H9 (cell line): ENCODE data around the gene MCAT. TPM values are rescaled to one million over a fixed set of nuclear protein-coding genes. Genes with fewer than 3 reads are reported as not detected.

ENCODE experiments used
- DNase-seq: peaks from one replicate; pipeline ENCODE4 v3.0.0-alpha.2; 2017
- H2AFZ ChIP-seq: one replicate; pipeline ENCODE4 v1.6.1; 2013; ENCODE audit warnings: mild to moderate bottlenecking, low read length, control low read depth, moderate library complexity
- H2AK5ac ChIP-seq: 2 replicates; pipeline ENCODE4 v1.6.1; 2013; ENCODE audit warnings: low read length, control low read depth, mixed read lengths; ENCODE audit not compliant: insufficient read length
- H2BK120ac ChIP-seq: one replicate; pipeline ENCODE4 v1.6.1; 2013; ENCODE audit warnings: low read depth, mild to moderate bottlenecking, low read length, control low read depth, inconsistent platforms; ENCODE audit not compliant: poor library complexity, severe bottlenecking
- H2BK12ac ChIP-seq: 2 replicates; pipeline ENCODE4 v1.6.1; 2013; ENCODE audit warnings: low read length, control low read depth, mixed read lengths, low read depth; ENCODE audit not compliant: insufficient read length
- H2BK15ac ChIP-seq: 2 replicates; pipeline ENCODE4 v1.6.1; 2013; ENCODE audit warnings: low read depth, low read length, control low read depth
- H2BK20ac ChIP-seq: one replicate; pipeline ENCODE4 v1.6.1; 2013; ENCODE audit warnings: low read depth, mild to moderate bottlenecking, low read length, control low read depth, inconsistent platforms; ENCODE audit not compliant: poor library complexity, severe bottlenecking
- H2BK5ac ChIP-seq: 2 replicates; pipeline ENCODE4 v1.6.1; 2013; ENCODE audit warnings: low read length, control low read depth, mixed read lengths; ENCODE audit not compliant: insufficient read length
- H3K14ac ChIP-seq: 2 replicates; pipeline ENCODE4 v1.6.1; 2013; ENCODE audit warnings: low read length, control low read depth; ENCODE audit not compliant: insufficient read depth
- H3K18ac ChIP-seq: 2 replicates; pipeline ENCODE4 v1.6.1; 2013; ENCODE audit warnings: low read depth, mild to moderate bottlenecking, mixed read lengths, low read length, control low read depth; ENCODE audit not compliant: insufficient read length
- H3K23ac ChIP-seq: 2 replicates; pipeline ENCODE4 v1.6.1; 2013; ENCODE audit warnings: low read length, control low read depth, mixed read lengths, low read depth; ENCODE audit not compliant: insufficient read length
- H3K23me2 ChIP-seq: 2 replicates; pipeline ENCODE4 v1.6.1; 2013; ENCODE audit warnings: low read depth, mild to moderate bottlenecking, mixed read lengths, low read length, control low read depth; ENCODE audit not compliant: insufficient read length, poor library complexity, severe bottlenecking
- H3K27ac ChIP-seq: 2 replicates; pipeline ENCODE4 v1.5.1; 2013; ENCODE audit warnings: low read length, control low read depth, mixed read lengths, low read depth; ENCODE audit not compliant: insufficient read length
- H3K27me3 ChIP-seq: 2 replicates; pipeline ENCODE4 v1.6.1; 2013; ENCODE audit warnings: low read length, control low read depth, inconsistent platforms; ENCODE audit not compliant: insufficient read depth
- H3K4ac ChIP-seq: 2 replicates; pipeline ENCODE4 v1.6.1; 2013; ENCODE audit warnings: low read depth, mild to moderate bottlenecking, control low read depth, inconsistent platforms, low read length, moderate library complexity
- H3K4me1 ChIP-seq: 2 replicates; pipeline ENCODE4 v1.6.1; 2013; ENCODE audit warnings: low read length, control low read depth, inconsistent platforms; ENCODE audit not compliant: insufficient read depth
- H3K4me2 ChIP-seq: 2 replicates; pipeline ENCODE4 v1.6.1; 2013; ENCODE audit warnings: low read length, control low read depth, mixed read lengths; ENCODE audit not compliant: insufficient read length, insufficient read depth
- H3K56ac ChIP-seq: 2 replicates; pipeline ENCODE4 v1.6.1; 2013; ENCODE audit warnings: low read depth, mild to moderate bottlenecking, mixed read lengths, low read length, control low read depth; ENCODE audit not compliant: insufficient read length
- H3K79me1 ChIP-seq: 2 replicates; pipeline ENCODE4 v1.6.1; 2013; ENCODE audit warnings: low read depth, mild to moderate bottlenecking, moderate library complexity, low read length, control low read depth, inconsistent platforms; ENCODE audit not compliant: insufficient read depth, poor library complexity, severe bottlenecking
- H3K79me2 ChIP-seq: 2 replicates; pipeline ENCODE4 v1.6.1; 2013; ENCODE audit warnings: low read length, control low read depth, inconsistent platforms; ENCODE audit not compliant: insufficient read depth
- H3K9ac ChIP-seq: 2 replicates; pipeline ENCODE4 v1.6.1; 2013; ENCODE audit warnings: low read length, control low read depth, mixed read lengths; ENCODE audit not compliant: insufficient read length; ENCODE audit errors: extremely low read depth
- H3K9me3 ChIP-seq: one replicate; pipeline ENCODE4 v1.6.1; 2013; ENCODE audit warnings: low read depth, low read length, inconsistent platforms; ENCODE audit not compliant: control insufficient read depth
- H3T11ph ChIP-seq: one replicate; pipeline ENCODE4 v1.6.1; 2013; ENCODE audit warnings: mild to moderate bottlenecking, low read length, control low read depth, inconsistent platforms
- H4K20me1 ChIP-seq: one replicate; pipeline ENCODE4 v1.6.1; 2013; ENCODE audit not compliant: control insufficient read depth, insufficient read length, insufficient read depth
- H4K5ac ChIP-seq: 2 replicates; pipeline ENCODE4 v1.6.1; 2013; ENCODE audit warnings: low read depth, mild to moderate bottlenecking, mixed read lengths, low read length, control low read depth; ENCODE audit not compliant: insufficient read length
- H4K8ac ChIP-seq: replicated peaks from 2 replicates; pipeline ENCODE4 v1.6.1; 2013; ENCODE audit warnings: low read length, control low read depth, mixed read lengths, low read depth; ENCODE audit not compliant: insufficient read length
- H4K91ac ChIP-seq: 2 replicates; pipeline ENCODE4 v1.6.1; 2013; ENCODE audit warnings: low read depth, mild to moderate bottlenecking, moderate library complexity, mixed read lengths, low read length, control low read depth; ENCODE audit not compliant: insufficient read length
- H3K27ac Mint-ChIP-seq, 3 experiments: 2 replicates in 2 of 3; 3 replicates in 1 of 3; pipeline ENCODE4 v1.8.0; 2020 to 2021; ENCODE audit warnings: mixed read lengths in 3 of 3, mild to moderate bottlenecking in 1 of 3, moderate library complexity in 1 of 3
- H3K27me3 Mint-ChIP-seq: 2 replicates; pipeline ENCODE4 v1.8.0; 2021; ENCODE audit warnings: low read depth, mild to moderate bottlenecking, moderate library complexity, mixed read lengths
- H3K36me3 Mint-ChIP-seq, 3 experiments: 2 replicates in 2 of 3; 3 replicates in 1 of 3; pipeline ENCODE4 v1.8.0; 2020 to 2021; ENCODE audit warnings: low read depth in 3 of 3, mixed read lengths in 3 of 3; ENCODE audit not compliant: insufficient read depth in 1 of 3
- H3K4me1 Mint-ChIP-seq, 2 experiments: 2 replicates each; pipeline ENCODE4 v1.8.0; 2020; ENCODE audit warnings: mixed read lengths in 2 of 2
- H3K4me3 Mint-ChIP-seq, 2 experiments: 2 replicates in 1 of 2; 3 replicates in 1 of 2; pipeline ENCODE4 v1.8.0; 2020 to 2021; ENCODE audit warnings: mild to moderate bottlenecking in 2 of 2, mixed read lengths in 2 of 2, moderate library complexity in 1 of 2
- H3K9me3 Mint-ChIP-seq, 2 experiments: 2 replicates in 1 of 2; 3 replicates in 1 of 2; pipeline ENCODE4 v1.8.0; 2020; ENCODE audit warnings: mild to moderate bottlenecking in 2 of 2, mixed read lengths in 2 of 2, moderate library complexity in 1 of 2
- WGBS: extraction: QIAGEN DNeasy Blood & Tissue Kit; methylation state at CpG from one replicate; pipeline ENCODE4 v1.1.7; 2013; ENCODE audit warnings: missing lambda C conversion rate, low lambda C conversion rate, mixed read lengths; ENCODE audit not compliant: insufficient read length; ENCODE audit errors: extremely low coverage; 5-methylcytosine and 5-hydroxymethylcytosine counted together
- total RNA-seq: library from RNA; stranded (reverse); gene quantifications from 2 replicates; pipeline ENCODE4 v1.2.1, GENCODE V29; 2021
- TF ChIP-seq, protein P1 (sequence below): fragments of 200-600 bp; sonication (generic); conservative IDR thresholded peaks from 3 replicates; pipeline ENCODE4 v1.8.0; 2021; ENCODE audit warnings: antibody characterized with exemption, mild to moderate bottlenecking

The MCAT gene
- total RNA-seq, 1 experiment from 2014 or later, result 20.3 TPM

DNA sequence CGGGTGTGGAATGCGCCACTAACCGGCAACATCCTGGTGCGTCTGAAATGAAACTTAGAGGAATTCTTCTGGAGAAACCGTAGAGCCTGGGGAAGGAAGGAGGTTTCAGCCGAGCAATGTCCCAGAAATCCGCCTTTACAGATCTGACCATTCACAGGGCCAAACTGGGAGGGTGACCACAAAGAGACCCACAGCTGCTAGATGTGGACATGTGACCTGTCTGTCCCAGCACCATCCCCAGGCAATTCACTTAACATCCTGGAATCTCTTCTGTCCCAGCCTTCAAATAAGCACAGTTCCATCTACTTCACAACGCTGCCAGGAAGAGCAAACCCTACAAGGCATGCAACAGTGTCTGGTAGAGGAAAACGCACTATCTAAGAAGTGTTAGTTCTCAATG lies 9.8 kb downstream of the MCAT start:
- no peak overlapping the region for H3K9ac ChIP-seq
- H3K4me1 ChIP-seq, result no peaks in the 10 kb centered on the region
- H3K79me1 ChIP-seq, result no peaks in the 10 kb centered on the region
- H2BK20ac ChIP-seq, result no peak overlapping the region
- no peak overlapping the region for H3K27ac ChIP-seq
- H4K8ac ChIP-seq, result no peak overlapping the region
- no peak for DNase-seq
- no peak overlapping the region for H3K56ac ChIP-seq
- H4K91ac ChIP-seq, result no peak overlapping the region
- H3K14ac ChIP-seq, result no peak overlapping the region
- no peak overlapping the region for H3K4me2 ChIP-seq
- H2BK120ac ChIP-seq, result no peak overlapping the region
- no peaks in the 10 kb centered on the region for H4K20me1 ChIP-seq
- no peak overlapping the region for H2BK12ac ChIP-seq
- no peak overlapping the region for H3K18ac ChIP-seq
- no peak overlapping the region for H2AK5ac ChIP-seq
- Mint-ChIP-seq H3K27me3 (no peaks in the 10 kb centered on the region), H3K36me3 (peaks cover 15 to 61% (median 55%) of the 10 kb centered on the region in 3 experiments; a peak in 6 of 7 replicates), H3K4me3 (no peak overlapping the region), H3K4me1 (peaks cover 9 to 12% of the 10 kb centered on the region in 2 experiments), H3K27ac (peak overlapping the region in 2 of 3 experiments; percentile 11 to 81; a peak in 3 of 7 replicates), H3K9me3 (no peaks in the 10 kb centered on the region)
- H3K9me3 ChIP-seq, result no peaks in the 10 kb centered on the region
- TF ChIP-seq, protein P1, sequence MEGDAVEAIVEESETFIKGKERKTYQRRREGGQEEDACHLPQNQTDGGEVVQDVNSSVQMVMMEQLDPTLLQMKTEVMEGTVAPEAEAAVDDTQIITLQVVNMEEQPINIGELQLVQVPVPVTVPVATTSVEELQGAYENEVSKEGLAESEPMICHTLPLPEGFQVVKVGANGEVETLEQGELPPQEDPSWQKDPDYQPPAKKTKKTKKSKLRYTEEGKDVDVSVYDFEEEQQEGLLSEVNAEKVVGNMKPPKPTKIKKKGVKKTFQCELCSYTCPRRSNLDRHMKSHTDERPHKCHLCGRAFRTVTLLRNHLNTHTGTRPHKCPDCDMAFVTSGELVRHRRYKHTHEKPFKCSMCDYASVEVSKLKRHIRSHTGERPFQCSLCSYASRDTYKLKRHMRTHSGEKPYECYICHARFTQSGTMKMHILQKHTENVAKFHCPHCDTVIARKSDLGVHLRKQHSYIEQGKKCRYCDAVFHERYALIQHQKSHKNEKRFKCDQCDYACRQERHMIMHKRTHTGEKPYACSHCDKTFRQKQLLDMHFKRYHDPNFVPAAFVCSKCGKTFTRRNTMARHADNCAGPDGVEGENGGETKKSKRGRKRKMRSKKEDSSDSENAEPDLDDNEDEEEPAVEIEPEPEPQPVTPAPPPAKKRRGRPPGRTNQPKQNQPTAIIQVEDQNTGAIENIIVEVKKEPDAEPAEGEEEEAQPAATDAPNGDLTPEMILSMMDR, result no peak
- H3K23ac ChIP-seq, result no peak overlapping the region
- no peak overlapping the region for H3K4ac ChIP-seq
- no peak overlapping the region for H2AFZ ChIP-seq
- no peaks in the 10 kb centered on the region for H3K23me2 ChIP-seq
- no peak overlapping the region for H4K5ac ChIP-seq
- no peaks in the 10 kb centered on the region for H3K27me3 ChIP-seq
- no peak overlapping the region for H2BK15ac ChIP-seq
- H3T11ph ChIP-seq, result no peak overlapping the region
- no peak overlapping the region for H2BK5ac ChIP-seq
- H3K79me2 ChIP-seq, result no peaks in the 10 kb centered on the region
- no CpG with 5 or more reads among the region's 9 CpGs for WGBS
